Measurements from ENCODE around the gene CDC7. TPM values are rescaled to one million over a fixed set of nuclear protein-coding genes. Genes with fewer than 3 reads are reported as not detected.
A peak's percentile ranks its signal among the peaks of the same experiment; 100 is the strongest.

CDC7 gene
- total RNA-seq, 2 experiments from 2014 or later = 28.0 to 30.3 TPM

GRCh38 chr1:91499346-91499745 is 1.3 kb upstream of the CDC7 start:
- no peak for ATAC-seq
- CTCF ChIA-PET = no interaction called here
- H3K27ac Mint-ChIP-seq = no peak overlapping the region
- no peak overlapping the region for H3K4me3 Mint-ChIP-seq
- TF ChIP-seq CTCF (IDR thresholded peaks at IDR 0.05) = no peak
- H3K27me3 Mint-ChIP-seq = no peaks in the 10 kb centered on the region
- intact Hi-C loops (cut with micrococcal nuclease) = no loop called here
- POLR2A ChIA-PET = no interaction called here
- H3K9me3 Mint-ChIP-seq = no peaks in the 10 kb centered on the region
- H3K36me3 Mint-ChIP-seq (ENCODE audit: low read depth) = peaks cover 13% of the 10 kb centered on the region
- H3K4me1 Mint-ChIP-seq (ENCODE audit: low read depth) = peaks cover 9% of the 10 kb centered on the region
- DNase-seq = no peak

DNA sequence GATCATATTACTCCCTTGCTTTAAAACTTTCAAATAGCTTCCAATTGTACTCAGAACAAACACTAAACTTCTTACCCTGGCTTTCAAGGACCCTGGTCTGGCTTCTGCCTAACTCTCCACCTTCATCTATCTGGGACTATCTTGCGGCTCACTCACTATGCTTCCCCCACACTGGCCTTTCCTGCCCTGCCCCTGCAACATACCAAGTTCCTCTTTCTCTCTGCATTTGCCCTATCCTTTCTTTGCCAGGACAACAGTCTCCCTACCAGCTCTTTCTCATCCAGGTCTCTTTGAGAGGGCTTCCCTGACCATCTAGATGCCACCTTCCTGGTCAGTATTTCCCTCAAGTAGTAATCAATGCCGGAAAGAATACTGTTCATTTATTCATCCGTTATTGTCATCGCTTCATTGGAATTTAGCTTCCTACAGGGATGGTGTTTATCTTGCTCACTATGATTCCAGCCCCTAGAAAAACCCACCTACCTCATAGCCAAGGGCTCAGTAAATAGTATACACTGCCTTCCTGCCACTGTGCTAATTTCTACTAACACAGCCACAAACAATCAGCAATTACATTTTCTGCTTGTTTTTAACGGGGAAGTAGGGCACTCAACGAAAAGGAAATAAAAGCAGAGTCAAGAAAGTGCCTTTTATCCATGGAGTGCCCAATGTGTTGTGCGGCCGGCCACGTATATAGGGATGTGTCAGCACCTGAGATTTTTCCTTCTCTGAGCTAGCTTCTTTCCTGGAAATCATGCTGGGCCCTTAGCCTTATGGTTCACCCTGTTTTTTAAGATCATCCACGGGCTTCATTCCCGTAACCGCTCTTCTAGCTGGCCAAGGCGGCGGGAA is 521 bp upstream of the CDC7 start:
- intact Hi-C loops (cut with micrococcal nuclease) = no loop called here
- Mint-ChIP-seq H3K4me1 (ENCODE audit: low read depth) (peaks cover 16% of the 10 kb centered on the region), H3K4me3 (no peak overlapping the region), H3K27me3 (no peaks in the 10 kb centered on the region), H3K36me3 (ENCODE audit: low read depth) (peaks cover 18% of the 10 kb centered on the region), H3K27ac (no peak overlapping the region), H3K9me3 (no peaks in the 10 kb centered on the region)
- TF ChIP-seq CTCF (IDR thresholded peaks at IDR 0.05) = no peak
- ATAC-seq (peak; percentile 21), DNase-seq (no peak)
- ChIA-PET POLR2A (interaction anchor here (0.8 to 1.7 kb wide), 4 partner anchors 11 to 420 kb away, joined by 3 to 4 read pairs (median 3); no protein-coding TSS in a partner anchor), CTCF (interaction anchor here (1.3 to 2.4 kb wide), 3 partner anchors 12 to 217 kb away, joined by 4 to 11 read pairs (median 4); no protein-coding TSS in a partner anchor)

DNA sequence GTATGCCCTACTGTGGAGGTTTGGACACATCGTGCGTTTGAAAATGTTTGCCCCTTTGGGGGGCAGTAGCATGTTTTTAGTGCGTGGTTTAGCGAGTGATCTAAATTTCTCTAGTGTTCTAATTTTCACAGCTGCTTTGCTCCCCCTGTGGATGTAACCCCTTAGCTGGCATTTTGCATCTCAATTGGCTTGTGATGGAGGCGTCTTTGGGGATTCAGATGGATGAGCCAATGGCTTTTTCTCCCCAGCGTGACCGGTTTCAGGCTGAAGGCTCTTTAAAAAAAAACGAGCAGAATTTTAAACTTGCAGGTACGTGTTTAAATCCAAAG is 836 bp downstream of the CDC7 start:
- Mint-ChIP-seq H3K4me3 (no peak overlapping the region), H3K4me1 (ENCODE audit: low read depth) (peaks cover 18% of the 10 kb centered on the region), H3K36me3 (ENCODE audit: low read depth) (peaks cover 20% of the 10 kb centered on the region), H3K9me3 (no peaks in the 10 kb centered on the region), H3K27ac (no peak overlapping the region), H3K27me3 (no peaks in the 10 kb centered on the region)
- peak; percentile 24 for ATAC-seq
- intact Hi-C loops (cut with micrococcal nuclease) = no loop called here
- peak; percentile 43 for DNase-seq
- ChIA-PET CTCF (interaction anchor here (0.8 to 2.4 kb wide), 12 partner anchors 10 to 427 kb away, joined by 3 to 11 read pairs (median 4); partner anchors contain the start of gene TGFBR3), POLR2A (interaction anchor here (0.7 to 1.7 kb wide), 7 partner anchors 10 to 383 kb away, joined by 3 to 5 read pairs (median 3); no protein-coding TSS in a partner anchor)
- peak; percentile 35 for TF ChIP-seq CTCF (IDR thresholded peaks at IDR 0.05)

- CTCF ChIA-PET = interaction anchor here (0.7 to 2.4 kb wide), 12 partner anchors 10 to 426 kb away, joined by 3 to 11 read pairs (median 4); partner anchors contain the start of gene TGFBR3
- POLR2A ChIA-PET = interaction anchor here (0.7 to 1.7 kb wide), 6 partner anchors 12 to 382 kb away, joined by 3 to 5 read pairs (median 3); no protein-coding TSS in a partner anchor
These were observed 1.5 kb downstream of the CDC7 start for GRCh38 chr1:91501971-91502671.

More at GRCh38 chr1:91501971-91502671, 1.5 kb downstream of the CDC7 start:
- ATAC-seq (no peak), DNase-seq (no peak)
- Mint-ChIP-seq H3K4me3 (no peak overlapping the region), H3K9me3 (no peaks in the 10 kb centered on the region), H3K4me1 (ENCODE audit: low read depth) (peaks cover 18% of the 10 kb centered on the region), H3K27ac (peak overlapping the region; percentile 31), H3K36me3 (ENCODE audit: low read depth) (peaks cover 20% of the 10 kb centered on the region), H3K27me3 (no peaks in the 10 kb centered on the region)
- intact Hi-C loops (cut with micrococcal nuclease) = no loop called here
- TF ChIP-seq CTCF (IDR thresholded peaks at IDR 0.05) = no peak
